Nephron (organoid): ENCODE measurements around the gene SHLD1.
A peak's percentile ranks its signal among the peaks of the same experiment; 100 is the strongest.

Experiments
- H3K27ac Mint-ChIP-seq, 3 experiments: 2 replicates each; pipeline ENCODE4 v1.8.0; 2020; ENCODE audit warnings: mixed read lengths in 3 of 3, mild to moderate bottlenecking in 2 of 3, moderate library complexity in 1 of 3
- H3K27me3 Mint-ChIP-seq: 2 replicates; pipeline ENCODE4 v1.8.0; 2021; ENCODE audit warnings: low read depth, mild to moderate bottlenecking, moderate library complexity, mixed read lengths
- H3K36me3 Mint-ChIP-seq: 2 replicates; pipeline ENCODE4 v1.8.0; 2020; ENCODE audit warnings: low read depth, mixed read lengths
- H3K4me1 Mint-ChIP-seq: 2 replicates; pipeline ENCODE4 v1.8.0; 2020; ENCODE audit warnings: mixed read lengths
- H3K4me3 Mint-ChIP-seq, 3 experiments: 2 replicates each; pipeline ENCODE4 v1.8.0; 2020; ENCODE audit warnings: mild to moderate bottlenecking in 3 of 3, mixed read lengths in 3 of 3, moderate library complexity in 2 of 3
- H3K9me3 Mint-ChIP-seq: 2 replicates; pipeline ENCODE4 v1.8.0; 2020; ENCODE audit warnings: mixed read lengths
- TF ChIP-seq, protein P1 (sequence below), 3 experiments: fragments of 200-600 bp; sonication (generic); IDR thresholded peaks; one replicate each; pipeline ENCODE4 v1.5.0; 2021; ENCODE audit warnings: antibody characterized with exemption in 3 of 3; ENCODE audit not compliant: unreplicated experiment in 3 of 3

SHLD1 gene

DNA sequence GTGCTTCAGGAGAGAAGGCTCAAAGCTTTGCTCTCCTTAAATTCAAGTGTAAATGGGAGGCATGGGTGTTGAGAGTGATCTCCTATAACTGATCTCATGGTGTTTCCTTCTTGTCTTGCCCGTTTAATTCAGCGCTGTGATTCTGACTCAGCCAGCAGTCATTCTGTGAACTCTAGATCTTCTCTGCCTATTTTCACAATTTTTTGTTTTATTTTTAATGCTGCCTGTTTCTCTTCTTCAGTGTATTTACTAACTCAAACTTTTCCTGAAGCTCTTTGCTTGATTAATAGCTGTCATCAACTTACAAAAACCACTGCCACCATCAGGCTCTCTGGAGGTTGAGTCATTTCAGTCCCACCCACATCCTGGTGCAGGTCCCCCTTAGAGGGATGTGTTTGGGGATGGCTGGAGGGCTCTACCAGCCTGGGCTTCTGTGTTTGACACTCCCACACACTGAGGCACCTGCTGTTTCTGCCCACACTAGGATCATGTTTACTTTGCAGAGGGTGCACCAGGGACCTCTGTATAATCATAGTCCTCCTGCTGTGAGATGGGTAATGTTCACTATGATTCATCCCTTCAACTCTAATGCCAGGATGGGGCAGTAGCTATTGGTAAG is 94.0 kb downstream of the SHLD1 start:
- Mint-ChIP-seq H3K4me3 (no peak overlapping the region), H3K36me3 (no peaks in the 10 kb centered on the region)

DNA sequence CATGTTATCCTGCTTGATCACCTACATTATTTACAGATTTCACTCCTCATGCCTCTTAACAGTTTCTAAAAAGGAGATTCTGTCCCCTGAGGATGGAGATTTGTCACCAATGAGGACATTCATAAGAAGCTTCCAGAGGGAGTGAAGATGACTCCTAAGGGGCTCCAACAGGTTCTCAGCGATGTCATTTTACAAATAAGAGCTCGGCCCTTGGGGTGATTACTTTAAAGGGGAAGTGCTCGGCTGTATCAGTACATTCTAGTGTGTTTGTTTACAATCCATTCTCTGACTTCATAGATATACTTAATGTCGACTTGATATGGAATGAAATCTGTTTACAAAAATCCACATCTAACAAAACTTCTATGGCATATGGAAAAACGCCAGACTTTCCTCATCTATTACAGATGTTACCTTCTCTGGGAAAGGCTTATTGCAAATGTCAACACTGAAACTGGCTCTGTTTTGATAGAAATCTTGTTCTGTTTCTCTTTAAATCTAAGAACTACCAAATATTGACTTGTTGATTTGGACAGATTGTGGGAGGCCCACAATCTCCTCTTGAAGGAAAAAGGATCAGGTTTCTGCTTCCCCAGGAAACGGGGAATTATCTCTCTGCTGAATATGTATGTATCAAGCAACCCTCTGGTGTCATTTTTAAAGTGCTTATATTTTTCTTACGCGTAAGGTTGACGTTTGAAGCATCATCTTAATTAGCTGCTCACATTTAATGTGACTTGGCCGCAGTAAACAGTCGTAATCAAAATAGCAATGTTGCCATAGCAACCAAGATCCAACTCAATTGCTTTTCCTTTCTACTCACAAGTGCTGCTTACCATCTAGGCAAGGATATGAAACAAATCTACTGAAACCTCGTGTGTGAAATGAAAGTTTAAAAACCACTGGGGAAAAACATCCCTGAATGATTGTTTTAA is 95.7 kb downstream of the SHLD1 start:
- peaks cover 7% of the 10 kb centered on the region for H3K9me3 Mint-ChIP-seq
- peak overlapping the region in 2 of 3 experiments; percentile 7 to 55 for H3K4me3 Mint-ChIP-seq
- H3K36me3 Mint-ChIP-seq, result no peaks in the 10 kb centered on the region
- no peaks in the 10 kb centered on the region for H3K27me3 Mint-ChIP-seq
- peaks cover 41% of the 10 kb centered on the region for H3K4me1 Mint-ChIP-seq
- peak overlapping the region; percentile 16 to 59 (median 55) for H3K27ac Mint-ChIP-seq
- TF ChIP-seq, protein P1, sequence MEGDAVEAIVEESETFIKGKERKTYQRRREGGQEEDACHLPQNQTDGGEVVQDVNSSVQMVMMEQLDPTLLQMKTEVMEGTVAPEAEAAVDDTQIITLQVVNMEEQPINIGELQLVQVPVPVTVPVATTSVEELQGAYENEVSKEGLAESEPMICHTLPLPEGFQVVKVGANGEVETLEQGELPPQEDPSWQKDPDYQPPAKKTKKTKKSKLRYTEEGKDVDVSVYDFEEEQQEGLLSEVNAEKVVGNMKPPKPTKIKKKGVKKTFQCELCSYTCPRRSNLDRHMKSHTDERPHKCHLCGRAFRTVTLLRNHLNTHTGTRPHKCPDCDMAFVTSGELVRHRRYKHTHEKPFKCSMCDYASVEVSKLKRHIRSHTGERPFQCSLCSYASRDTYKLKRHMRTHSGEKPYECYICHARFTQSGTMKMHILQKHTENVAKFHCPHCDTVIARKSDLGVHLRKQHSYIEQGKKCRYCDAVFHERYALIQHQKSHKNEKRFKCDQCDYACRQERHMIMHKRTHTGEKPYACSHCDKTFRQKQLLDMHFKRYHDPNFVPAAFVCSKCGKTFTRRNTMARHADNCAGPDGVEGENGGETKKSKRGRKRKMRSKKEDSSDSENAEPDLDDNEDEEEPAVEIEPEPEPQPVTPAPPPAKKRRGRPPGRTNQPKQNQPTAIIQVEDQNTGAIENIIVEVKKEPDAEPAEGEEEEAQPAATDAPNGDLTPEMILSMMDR (IDR thresholded peaks at IDR 0.05; ENCODE audit: unreplicated experiment in 3 of 3), result no peak

More for the DNA sequence above, 94.0 kb downstream of the SHLD1 start:
- Mint-ChIP-seq H3K4me1 (peaks cover 39% of the 10 kb centered on the region), H3K27me3 (no peaks in the 10 kb centered on the region), H3K9me3 (peaks cover 7% of the 10 kb centered on the region), H3K27ac (peak overlapping the region in 1 of 3 experiments; percentile 77)
- TF ChIP-seq, protein P1 (IDR thresholded peaks at IDR 0.05; ENCODE audit: unreplicated experiment in 3 of 3), result no peak

DNA sequence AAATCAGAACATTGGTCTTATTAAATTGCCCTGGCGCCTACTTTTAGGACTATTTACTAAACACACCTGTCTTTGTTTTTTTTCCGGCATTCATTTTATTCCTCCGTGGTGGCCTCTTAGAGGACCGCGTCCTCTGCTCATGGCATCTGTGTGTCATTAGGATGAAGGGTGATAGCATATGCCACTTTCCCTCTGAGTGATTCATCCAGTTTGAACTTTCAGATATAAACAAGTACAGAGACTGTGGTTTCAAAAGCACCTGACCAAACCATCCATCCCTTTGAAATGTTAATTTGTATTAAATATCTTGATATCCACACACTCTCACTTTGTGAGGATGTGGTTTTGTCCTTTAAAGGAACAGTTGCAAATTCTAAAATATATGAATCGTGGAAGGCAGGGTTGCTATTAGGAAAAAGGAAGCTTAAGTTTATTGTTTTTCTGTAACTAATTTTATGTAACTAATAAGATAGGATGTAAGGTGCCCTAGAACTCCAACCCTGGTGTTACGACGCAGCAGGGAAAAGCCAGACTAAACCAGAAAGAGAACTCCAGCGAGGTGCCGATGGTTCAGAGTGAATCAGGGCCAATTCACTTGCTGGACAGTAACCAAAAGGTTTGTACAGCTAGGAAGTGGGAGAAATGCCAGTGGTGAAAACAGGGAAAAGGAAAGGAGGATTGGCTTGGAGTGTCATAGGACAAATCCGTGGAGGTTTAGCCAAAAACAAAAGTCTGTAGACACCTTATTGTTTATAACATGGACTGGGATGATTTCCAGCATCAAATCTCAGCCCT is 98.7 kb downstream of the SHLD1 start:
- Mint-ChIP-seq H3K27me3 (no peaks in the 10 kb centered on the region), H3K4me1 (peaks cover 26% of the 10 kb centered on the region), H3K36me3 (no peaks in the 10 kb centered on the region), H3K4me3 (peak overlapping the region in 1 of 3 experiments; percentile 28), H3K27ac (no peak overlapping the region), H3K9me3 (peaks cover 3% of the 10 kb centered on the region)
- TF ChIP-seq, protein P1 (IDR thresholded peaks at IDR 0.05; ENCODE audit: unreplicated experiment in 3 of 3), result no peak

DNA sequence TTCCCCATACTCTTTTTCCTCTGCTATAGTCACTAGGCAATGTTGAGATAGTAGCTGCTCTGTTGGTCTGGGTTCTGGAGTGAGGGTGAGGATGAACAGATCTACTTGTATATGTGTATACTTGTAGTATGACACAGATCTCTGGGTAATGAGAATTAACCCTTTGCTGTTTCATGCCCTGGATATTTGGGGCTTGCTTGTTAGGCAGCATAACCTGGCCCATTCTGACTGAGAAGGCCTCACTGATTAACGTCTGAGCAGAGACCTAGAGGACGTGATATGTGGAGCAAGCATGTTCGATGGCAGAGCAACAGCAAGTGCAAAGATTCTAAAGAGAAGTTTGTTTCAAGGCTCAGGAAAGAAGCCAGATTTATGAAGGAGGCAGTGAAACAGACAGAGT is 105.7 kb downstream of the SHLD1 start:
- H3K27me3 Mint-ChIP-seq, result no peaks in the 10 kb centered on the region
- TF ChIP-seq, protein P1 (IDR thresholded peaks at IDR 0.05; ENCODE audit: unreplicated experiment in 3 of 3), result no peak
- H3K36me3 Mint-ChIP-seq, result no peaks in the 10 kb centered on the region
- H3K4me3 Mint-ChIP-seq, result no peak overlapping the region
- no peak overlapping the region for H3K27ac Mint-ChIP-seq
- no peaks in the 10 kb centered on the region for H3K4me1 Mint-ChIP-seq
- no peaks in the 10 kb centered on the region for H3K9me3 Mint-ChIP-seq

DNA sequence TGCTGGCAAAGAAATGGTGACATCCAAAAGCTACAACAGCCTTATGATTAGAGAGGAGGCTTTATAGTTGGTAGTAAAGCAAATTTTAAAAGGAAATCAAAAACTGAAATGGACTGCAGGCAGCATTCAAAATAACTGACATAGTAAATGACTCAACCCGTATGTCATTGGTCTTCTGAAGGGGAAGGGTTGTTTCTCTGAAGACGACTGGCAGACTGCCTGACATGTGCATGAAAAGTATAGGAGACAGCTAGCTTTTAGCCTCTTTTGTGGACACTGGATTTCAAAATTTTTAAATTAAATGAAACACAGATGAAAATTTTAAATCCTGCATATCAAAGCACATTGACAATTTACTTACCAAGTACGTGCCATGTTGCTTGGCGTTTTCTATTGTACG is 109.4 kb downstream of the SHLD1 start:
- H3K4me3 Mint-ChIP-seq, result no peak overlapping the region

More for the DNA sequence above, 109.4 kb downstream of the SHLD1 start:
- no peaks in the 10 kb centered on the region for H3K27me3 Mint-ChIP-seq
- H3K9me3 Mint-ChIP-seq, result no peaks in the 10 kb centered on the region
- H3K27ac Mint-ChIP-seq, result no peak overlapping the region
- H3K36me3 Mint-ChIP-seq, result no peaks in the 10 kb centered on the region
- TF ChIP-seq, protein P1 (IDR thresholded peaks at IDR 0.05; ENCODE audit: unreplicated experiment in 3 of 3), result no peak
- H3K4me1 Mint-ChIP-seq, result no peaks in the 10 kb centered on the region
